GM10266 (cell line): Measurements from ENCODE around the gene FOSL1.

Source experiments
- DNase-seq: peaks from one replicate; pipeline ENCODE4 v3.0.0; 2012; ENCODE audit errors: extremely low spot score
- CTCF ChIP-seq: IDR thresholded peaks from 2 replicates; pipeline ENCODE4 v1.5.1; 2012; ENCODE audit warnings: mild to moderate bottlenecking, low read depth; ENCODE audit not compliant: control insufficient read depth, insufficient read depth; ENCODE audit errors: missing control alignments

The FOSL1 gene

GRCh38 chr11:65842144-65842543 lies 58.0 kb downstream of the FOSL1 start:
- DNase-seq = no peak

More at GRCh38 chr11:65842144-65842543, 58.0 kb downstream of the FOSL1 start:
- no peak for TF ChIP-seq CTCF
